HG02798 (cell line): ENCODE measurements around the gene TMEM131L.
A peak's percentile ranks its signal among the peaks of the same experiment; 100 is the strongest.
"Not testable (repeated sequence)": the region's sequence is repeated elsewhere in the genome, so short reads cannot be mapped to it uniquely, and the experiment has no call there.

Experiments
- ATAC-seq: cut with Tn5 transposase; IDR thresholded peaks from one replicate; pipeline ENCODE4 v1.9.1; 2021; ENCODE audit warnings: mild to moderate bottlenecking; ENCODE audit not compliant: unreplicated experiment, poor library complexity

Gene TMEM131L

GRCh38 chr4:153564630-153565525 lies 98.7 kb downstream of the TMEM131L start:
- no peak for ATAC-seq

- ATAC-seq = no peak
Observed at GRCh38 chr4:153566631-153567150, 100.5 kb downstream of the TMEM131L start.

DNA sequence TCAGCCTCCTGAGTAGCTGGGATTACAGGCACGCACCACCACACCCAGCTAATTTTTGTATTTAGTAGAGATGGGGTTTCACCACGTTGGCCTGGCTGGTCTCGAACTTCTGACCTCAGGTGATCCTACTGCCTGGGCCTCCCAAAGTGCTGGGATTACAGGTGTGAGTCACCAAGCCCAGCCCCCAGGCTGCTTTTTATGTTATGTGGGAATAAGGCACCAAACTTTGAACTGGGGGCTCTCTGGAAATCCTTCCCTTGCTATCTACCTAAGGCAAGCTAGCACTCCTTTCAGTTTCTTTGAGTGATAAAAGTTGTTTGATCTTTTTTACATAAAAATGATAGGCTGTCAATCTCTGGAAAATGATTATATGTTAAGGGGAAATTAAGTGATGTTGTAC lies 101.5 kb downstream of the TMEM131L start:
- ATAC-seq = not testable (repeated sequence)

DNA sequence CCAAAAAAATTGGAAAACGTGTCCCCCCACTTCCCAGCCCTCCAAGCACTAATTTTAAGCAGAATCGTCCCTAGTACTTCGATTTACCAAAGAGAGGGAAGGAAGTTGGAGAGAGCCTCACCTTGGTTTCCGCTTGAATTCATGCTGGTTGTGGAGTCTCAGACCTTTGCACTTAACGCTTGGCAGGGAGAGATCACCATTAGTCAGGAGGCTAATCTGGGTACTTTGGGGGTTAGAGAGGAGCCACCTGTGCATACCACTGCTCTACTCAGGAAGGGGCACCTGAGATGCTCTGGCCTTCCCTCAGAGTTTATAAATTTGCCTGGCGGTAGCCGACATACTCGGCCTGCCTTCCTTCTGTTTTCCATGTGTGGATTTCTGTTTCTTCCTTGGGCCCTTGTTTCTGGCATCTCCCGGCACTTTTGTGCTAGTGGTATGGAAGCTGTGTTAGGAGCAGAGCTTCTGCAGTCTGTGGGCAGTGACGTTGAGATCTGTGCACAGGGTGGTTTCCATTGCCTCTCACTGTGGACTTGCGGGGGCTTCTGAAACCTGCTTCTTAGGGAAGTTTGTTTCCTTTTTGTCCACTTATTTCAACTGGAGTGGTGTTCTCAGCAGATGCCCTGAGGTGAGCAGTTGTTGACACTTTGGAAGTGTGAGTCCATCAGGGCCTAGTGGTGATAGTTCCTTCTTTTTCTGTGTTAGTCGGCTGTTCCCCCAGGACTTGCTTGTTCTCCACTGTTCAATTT lies 104.2 kb downstream of the TMEM131L start:
- ATAC-seq = peak; percentile 62

- ATAC-seq = no peak
Observed at GRCh38 chr4:153571006-153571545, 104.9 kb downstream of the TMEM131L start.

GRCh38 chr4:153572609-153573008 lies 106.4 kb downstream of the TMEM131L start:
- ATAC-seq = no peak

- ATAC-seq = no peak
Observed at GRCh38 chr4:153573221-153573620, 107.1 kb downstream of the TMEM131L start.

DNA sequence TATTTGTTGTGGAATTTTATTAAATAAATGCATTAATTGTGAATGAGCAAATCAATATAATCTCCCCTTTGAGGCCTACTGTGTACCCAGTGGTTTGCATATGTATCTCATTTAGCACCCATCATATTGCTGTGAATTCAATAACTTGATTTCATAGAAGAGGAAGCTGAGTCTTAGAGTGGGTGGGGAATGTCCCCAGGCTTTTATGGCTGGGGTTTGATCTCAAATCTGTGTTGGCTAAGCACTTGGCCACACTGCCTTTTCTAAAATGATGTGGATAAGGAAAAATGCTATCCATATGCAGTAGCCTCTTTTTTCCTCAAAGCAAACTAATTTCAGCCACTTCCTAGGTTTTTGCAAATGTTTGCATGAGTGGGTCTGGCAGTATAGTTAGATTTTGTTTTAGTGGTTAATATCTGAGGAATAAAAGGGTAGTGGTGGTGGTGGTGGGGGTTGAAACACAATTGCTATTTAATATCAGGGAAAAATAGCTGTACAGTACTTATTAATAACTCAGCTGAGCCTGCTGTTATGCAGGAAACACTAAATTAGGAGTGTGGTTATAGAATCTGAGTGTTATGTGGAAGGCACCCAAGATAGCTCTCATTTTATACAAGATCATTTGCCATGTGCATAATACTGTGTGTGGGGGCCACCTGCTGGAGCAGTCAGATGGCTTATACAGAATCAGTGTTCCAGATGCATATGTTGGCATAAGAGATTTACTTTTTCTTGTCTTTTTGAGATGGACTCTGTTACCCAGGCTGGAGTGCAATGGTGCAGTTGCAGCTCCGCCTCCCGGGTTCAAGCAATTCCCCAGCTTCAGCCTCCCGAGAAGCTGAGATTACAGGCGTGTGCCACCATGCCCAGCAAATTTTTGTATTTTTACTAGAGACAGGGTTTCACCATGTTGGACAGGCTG lies 108.0 kb downstream of the TMEM131L start:
- peak; percentile 58 for ATAC-seq

DNA sequence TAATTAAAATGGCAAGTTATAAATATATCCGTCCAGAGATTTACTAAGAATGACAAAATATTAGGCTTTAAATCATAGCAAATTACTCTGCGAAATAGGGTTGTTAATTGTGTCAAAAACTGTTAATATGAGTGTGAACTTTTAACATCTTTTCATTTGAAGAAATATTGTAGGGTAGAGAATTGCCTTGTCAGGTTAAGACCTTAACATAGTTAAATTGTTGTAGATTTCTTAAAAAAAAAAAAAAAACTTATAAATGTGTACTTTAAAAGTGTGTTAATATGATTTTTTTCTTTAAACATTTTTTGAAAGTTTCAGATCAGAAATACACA lies 110.2 kb downstream of the TMEM131L start:
- no peak for ATAC-seq

GRCh38 chr4:153577053-153577452 lies 110.9 kb downstream of the TMEM131L start:
- no peak for ATAC-seq

- no peak for ATAC-seq
Observed at GRCh38 chr4:153579410-153579809, 113.2 kb downstream of the TMEM131L start.

DNA sequence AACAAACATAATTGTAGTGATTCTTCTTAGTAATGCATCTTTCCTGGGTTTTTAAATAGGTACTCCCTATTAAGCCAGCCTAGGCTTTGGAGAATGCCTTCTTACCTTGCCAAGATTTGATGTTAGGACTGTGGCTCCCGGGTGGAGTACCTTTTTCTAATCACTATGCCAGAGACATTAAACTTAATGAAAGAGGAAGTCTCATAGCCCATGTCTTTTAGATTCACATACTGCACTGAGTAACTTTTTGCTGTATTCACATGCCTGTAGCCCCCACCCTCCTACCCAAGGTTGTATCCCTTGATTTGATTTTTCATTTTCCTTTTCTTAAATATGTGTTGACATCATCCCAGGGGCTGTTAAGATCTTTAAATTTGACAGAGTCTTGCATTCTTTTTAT lies 113.7 kb downstream of the TMEM131L start:
- no peak for ATAC-seq

GRCh38 chr4:153582954-153583702 lies 117.0 kb downstream of the TMEM131L start:
- no peak for ATAC-seq

GRCh38 chr4:153585026-153585425 lies 118.9 kb downstream of the TMEM131L start:
- ATAC-seq = no peak

GRCh38 chr4:153589703-153590595 lies 123.8 kb downstream of the TMEM131L start:
- no peak for ATAC-seq

DNA sequence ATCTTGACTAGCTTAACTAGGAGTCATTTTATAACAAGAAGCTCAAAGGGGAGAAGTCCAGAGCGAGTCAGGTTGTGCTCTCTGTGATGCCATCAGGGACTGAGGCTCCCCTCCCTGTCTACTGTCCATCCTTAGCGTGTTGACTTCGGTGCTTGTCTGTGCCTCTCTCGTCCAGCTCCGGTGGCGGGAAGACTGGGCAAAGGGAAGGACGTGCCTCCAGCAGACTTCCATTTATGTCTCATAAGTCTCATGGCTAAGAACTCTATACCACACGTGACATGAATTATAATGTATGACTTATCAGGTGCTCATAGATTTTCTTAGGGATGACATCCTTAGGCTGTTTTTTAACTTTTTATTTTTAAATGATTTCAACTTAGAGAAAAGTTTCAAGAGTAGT lies 125.3 kb downstream of the TMEM131L start:
- ATAC-seq = no peak

DNA sequence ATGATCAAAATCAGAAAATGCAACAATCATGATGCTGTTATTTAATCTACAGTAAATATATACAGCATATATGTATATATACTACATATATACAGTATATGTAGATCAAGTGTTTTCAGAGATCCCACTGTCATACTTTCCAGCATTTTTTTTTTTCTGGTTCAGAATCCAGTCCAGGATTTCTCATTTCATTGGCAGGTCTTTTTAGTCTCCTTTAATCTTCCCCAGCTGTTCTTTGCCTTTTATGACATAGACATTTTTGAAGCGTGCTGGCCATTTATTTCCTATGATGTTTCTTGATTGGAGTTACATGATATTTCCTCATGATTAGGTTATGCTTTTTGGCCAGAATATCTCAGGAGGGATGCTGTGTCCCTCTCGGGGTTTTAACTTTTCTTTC lies 125.9 kb downstream of the TMEM131L start:
- ATAC-seq = no peak

GRCh38 chr4:153593161-153593560 lies 127.0 kb downstream of the TMEM131L start:
- ATAC-seq = no peak
